IMR-90 (cell line): ENCODE results near the gene FNDC3B. TPM values are rescaled to one million over a fixed set of nuclear protein-coding genes. Genes with fewer than 3 reads are reported as not detected.

Source experiments
- ATAC-seq: fragments of 200-7000 bp; cut with Tn5 transposase; 2 replicates; pipeline ENCODE4 v1.9.1; 2020; ENCODE audit warnings: low read depth, mild to moderate bottlenecking, moderate library complexity
- BruUV-seq: library from RNA; stranded (reverse); fragments of 400-500 nt; replicated peaks from 2 replicates; lab custom pipeline; 2021; lab: Mats Ljungman, UMichigan
- CTCF ChIA-PET: fragments of 300-600 bp; formaldehyde crosslinking; extraction: SDS; loops from one replicate; lab custom pipeline; 2021; ENCODE audit warnings: antibody characterized with exemption; lab: Yijun Ruan, JAX
- POLR2A ChIA-PET: fragments of 300-600 bp; sonication (Branson Sonifier 250); formaldehyde crosslinking; loops from one replicate; lab custom pipeline; 2022; ENCODE audit warnings: antibody characterized with exemption; ENCODE audit not compliant: unreplicated experiment; lab: Charles Lee
- DNase-seq: peaks from one replicate; pipeline ENCODE4 v3.0.0; 2013
- H2AFZ ChIP-seq: replicated peaks from 2 replicates; pipeline ENCODE3; 2013; ENCODE audit warnings: low read length, mild to moderate bottlenecking; ENCODE audit not compliant: poor library complexity
- H2AK5ac ChIP-seq: 2 replicates; pipeline ENCODE4 v1.6.1; 2013; ENCODE audit warnings: low read depth, low read length, inconsistent platforms
- H2AK9ac ChIP-seq: replicated peaks from 2 replicates; pipeline ENCODE3; 2013; ENCODE audit warnings: mild to moderate bottlenecking, low read depth, low read length, moderate library complexity; ENCODE audit not compliant: poor library complexity
- H2BK120ac ChIP-seq: 2 replicates; pipeline ENCODE4 v1.6.1; 2013; ENCODE audit warnings: low read depth, low read length, inconsistent platforms
- H2BK15ac ChIP-seq: 3 replicates; pipeline ENCODE4 v1.6.1; 2013; ENCODE audit warnings: low read depth, low read length, inconsistent platforms
- H2BK20ac ChIP-seq: 2 replicates; pipeline ENCODE4 v1.6.1; 2013; ENCODE audit warnings: low read depth, mild to moderate bottlenecking, inconsistent platforms, low read length, moderate library complexity
- H2BK5ac ChIP-seq: 2 replicates; pipeline ENCODE4 v1.6.1; 2013; ENCODE audit warnings: mild to moderate bottlenecking, low read depth, low read length, inconsistent platforms; ENCODE audit not compliant: poor library complexity, severe bottlenecking
- H3K14ac ChIP-seq: replicated peaks from 2 replicates; pipeline ENCODE4 v1.6.1; 2013; ENCODE audit warnings: low read depth, low read length, inconsistent platforms
- H3K18ac ChIP-seq: 2 replicates; pipeline ENCODE4 v1.6.1; 2013; ENCODE audit warnings: low read depth, low read length, control low read depth
- H3K23ac ChIP-seq: 2 replicates; pipeline ENCODE4 v1.6.1; 2013; ENCODE audit warnings: low read depth, low read length, inconsistent platforms
- H3K27ac ChIP-seq: 2 replicates; pipeline ENCODE4 v1.5.1; 2013; ENCODE audit warnings: mild to moderate bottlenecking, control low read depth, low read length; ENCODE audit not compliant: insufficient read depth
- H3K27me3 ChIP-seq: 2 replicates; pipeline ENCODE4 v1.6.1; 2013; ENCODE audit warnings: low read length; ENCODE audit not compliant: control insufficient read depth, insufficient read depth
- H3K36me3 ChIP-seq: 2 replicates; pipeline ENCODE4 v1.6.1; 2013; ENCODE audit warnings: low read length, mixed read lengths; ENCODE audit not compliant: control insufficient read depth, insufficient read depth
- H3K4ac ChIP-seq: 2 replicates; pipeline ENCODE4 v1.6.1; 2013; ENCODE audit warnings: low read depth, low read length, inconsistent platforms
- H3K4me1 ChIP-seq: 2 replicates; pipeline ENCODE4 v1.6.1; 2013; ENCODE audit warnings: low read length, mixed read lengths; ENCODE audit not compliant: control insufficient read depth, insufficient read depth
- H3K4me2 ChIP-seq: 2 replicates; pipeline ENCODE4 v1.6.1; 2013; ENCODE audit warnings: low read depth, mild to moderate bottlenecking, control low read depth, low read length, moderate library complexity
- H3K4me3 ChIP-seq: 2 replicates; pipeline ENCODE4 v1.5.1; 2013; ENCODE audit warnings: low read depth, mild to moderate bottlenecking, control low read depth, low read length, moderate library complexity; ENCODE audit not compliant: insufficient read depth
- H3K56ac ChIP-seq: 2 replicates; pipeline ENCODE4 v1.6.1; 2013; ENCODE audit warnings: low read length, inconsistent platforms; ENCODE audit not compliant: insufficient read depth; ENCODE audit errors: extremely low read depth
- H3K79me1 ChIP-seq, 2 experiments: 2 replicates each; pipeline ENCODE4 v1.6.1; 2013; ENCODE audit warnings: low read length in 2 of 2, inconsistent platforms in 1 of 2, low read depth in 1 of 2
- H3K9ac ChIP-seq: 2 replicates; pipeline ENCODE4 v1.6.1; 2013; ENCODE audit warnings: low read depth, low read length, control low read depth
- H3K9me1 ChIP-seq: 2 replicates; pipeline ENCODE4 v1.6.1; 2013; ENCODE audit warnings: low read length, inconsistent platforms; ENCODE audit not compliant: insufficient read depth
- H3K9me3 ChIP-seq: 2 replicates; pipeline ENCODE4 v1.6.1; 2013; ENCODE audit warnings: low read length; ENCODE audit not compliant: control insufficient read depth, insufficient read depth
- H4K20me1 ChIP-seq: 2 replicates; pipeline ENCODE4 v1.6.1; 2013; ENCODE audit warnings: low read length, inconsistent platforms; ENCODE audit not compliant: insufficient read depth
- H4K5ac ChIP-seq: 2 replicates; pipeline ENCODE4 v1.6.1; 2013; ENCODE audit warnings: mild to moderate bottlenecking, low read depth, low read length, control low read depth
- H4K8ac ChIP-seq, 2 experiments: 2 replicates each; pipeline ENCODE4 v1.6.1; 2013; ENCODE audit warnings: low read depth in 2 of 2, low read length in 2 of 2, control low read depth in 1 of 2, inconsistent platforms in 1 of 2
- H4K91ac ChIP-seq: 2 replicates; pipeline ENCODE4 v1.6.1; 2013; ENCODE audit warnings: low read depth, low read length, inconsistent platforms; ENCODE audit not compliant: insufficient read depth
- BHLHE40 ChIP-seq: fragments of 150-350 bp; IDR thresholded peaks from 2 replicates; pipeline ENCODE4 v1.6.1; 2016; ENCODE audit warnings: mild to moderate bottlenecking, low read depth, low read length
- CEBPB ChIP-seq: IDR thresholded peaks from 2 replicates; pipeline ENCODE4 v1.6.1; 2012; ENCODE audit warnings: low read depth, low read length, improper control_type of control experiment
- FOS ChIP-seq: fragments of 150-350 bp; IDR thresholded peaks from 2 replicates; pipeline ENCODE4 v1.6.1; 2016; ENCODE audit warnings: low read depth, low read length
- MAFK ChIP-seq: IDR thresholded peaks from 2 replicates; pipeline ENCODE4 v1.6.1; 2012; ENCODE audit warnings: low read depth, low read length, improper control_type of control experiment
- MXI1 ChIP-seq: IDR thresholded peaks from 2 replicates; pipeline ENCODE4 v1.6.1; 2012; ENCODE audit warnings: low read depth, mild to moderate bottlenecking, low read length, moderate library complexity, borderline replicate concordance
- POLR2A ChIP-seq: IDR thresholded peaks from 2 replicates; pipeline ENCODE4 v1.6.1; 2012; ENCODE audit warnings: mild to moderate bottlenecking, low read depth, low read length
- RAD21 ChIP-seq: IDR thresholded peaks from 2 replicates; pipeline ENCODE4 v1.6.1; 2012; ENCODE audit warnings: low read length, improper control_type of control experiment
- RCOR1 ChIP-seq: IDR thresholded peaks from 2 replicates; pipeline ENCODE4 v1.6.1; 2012; ENCODE audit warnings: mild to moderate bottlenecking, low read length, improper control_type of control experiment; ENCODE audit not compliant: insufficient replicate concordance
- SMC3 ChIP-seq: fragments of 150-350 bp; IDR thresholded peaks from 2 replicates; pipeline ENCODE4 v1.6.1; 2016; ENCODE audit warnings: low read depth, mild to moderate bottlenecking, antibody characterized with exemption, low read length, moderate library complexity
- WGBS, 2 experiments: methylation state at CpG; one replicate each; pipeline versions ENCODE4 v1.1.5 to v1.1.7; 2013; ENCODE audit warnings: missing lambda C conversion rate in 2 of 2; ENCODE audit not compliant: insufficient read length in 1 of 2; ENCODE audit errors: extremely low coverage in 2 of 2; 5-methylcytosine and 5-hydroxymethylcytosine counted together
- dilution Hi-C: fragments of 300-500 bp; cut with HindIII; formaldehyde crosslinking; loops from one replicate; pipeline ENCODE4 v1.14.3; 2018; ENCODE audit warnings: low sequenced_read_pairs; ENCODE audit not compliant: unreplicated experiment
- in situ Hi-C: fragments of 300-500 bp; cut with MboI; formaldehyde crosslinking; loops from 3 replicates; pipeline ENCODE4 v1.14.3; 2019; ENCODE audit warnings: low sequenced_read_pairs, inconsistent platforms, mixed read lengths
- intact Hi-C: fragments of 100-400 bp; cut with micrococcal nuclease; formaldehyde crosslinking; loops from 2 replicates; pipeline ENCODE4 v1.10.0; 2022
- polyA plus RNA-seq, 3 experiments: library from polyadenylated mRNA; depleted of rRNA; stranded (reverse); fragments of >200 nt; gene quantifications; 2 replicates each; pipeline ENCODE4 v1.2.3, GENCODE V29; 2012; ENCODE audit warnings: low replicate concordance in 1 of 3
- total RNA-seq: library from RNA; depleted of rRNA; stranded (reverse); fragments of >200 nt; gene quantifications from 2 replicates; pipeline ENCODE4 v1.2.3, GENCODE V29; 2012
- TF ChIP-seq, protein P1 (sequence below): conservative IDR thresholded peaks from 2 replicates; pipeline ENCODE4 v1.5.1; 2012; ENCODE audit warnings: mild to moderate bottlenecking, low read depth, low read length, improper control_type of control experiment
- TF ChIP-seq, protein P2 (sequence below): fragments of 150-350 bp; IDR thresholded peaks from 2 replicates; pipeline ENCODE4 v1.6.1; 2017; ENCODE audit warnings: mild to moderate bottlenecking, antibody characterized with exemption, low read length, low read depth

FNDC3B gene
- total and polyA plus RNA-seq, 2 of the 4 experiments (the other 2 are of a cell fraction) = 23.9 to 150 TPM

GRCh38 chr3:172359231-172359630 is 319.9 kb downstream of the FNDC3B start:
- CTCF ChIA-PET = interaction anchor here (0.5 to 0.6 kb wide), 2 partner anchors 170 to 241 kb away, joined by 3 to 5 read pairs; no protein-coding TSS in a partner anchor
- Histone ChIP-seq H4K20me1 (peaks cover 41% of the 10 kb centered on the region), H3K4me2 (no peak overlapping the region), H3K4ac (no peak overlapping the region), H3K27me3 (no peaks in the 10 kb centered on the region), H2BK120ac (no peak overlapping the region), H4K8ac (no peak overlapping the region), H4K5ac (no peak overlapping the region), H3K56ac (no peak overlapping the region), H3K14ac (no peak overlapping the region), H2BK15ac (no peak overlapping the region), H4K91ac (no peak overlapping the region), H3K9ac (no peak overlapping the region), H3K23ac (no peak overlapping the region), H3K27ac (no peak overlapping the region), H3K18ac (no peak overlapping the region), H3K9me3 (no peaks in the 10 kb centered on the region), H3K36me3 (peaks cover 29% of the 10 kb centered on the region), H3K9me1 (peaks cover 14% of the 10 kb centered on the region), H2AK5ac (no peak overlapping the region), H3K4me1 (peaks cover 10% of the 10 kb centered on the region), H3K79me1 (peaks cover 39 to 66% of the 10 kb centered on the region in 2 experiments), H2BK20ac (no peak overlapping the region), H2BK5ac (no peak overlapping the region), H2AK9ac (no peak overlapping the region), H2AFZ (no peak overlapping the region), H3K4me3 (no peak overlapping the region)
- intact Hi-C loops (loop anchor here (5.0 kb wide), 1 partner anchor 118 kb away; no protein-coding TSS in a partner anchor), in situ Hi-C loops (no loop called here), dilution Hi-C loops (no loop called here)
- DNase-seq = no peak
- TF ChIP-seq POLR2A (no peak), FOS (no peak), SMC3 (no peak), BHLHE40 (no peak), RAD21 (no peak), MXI1 (no peak), MAFK (no peak), RCOR1 (no peak), CEBPB (no peak)
- TF ChIP-seq, protein P1, sequence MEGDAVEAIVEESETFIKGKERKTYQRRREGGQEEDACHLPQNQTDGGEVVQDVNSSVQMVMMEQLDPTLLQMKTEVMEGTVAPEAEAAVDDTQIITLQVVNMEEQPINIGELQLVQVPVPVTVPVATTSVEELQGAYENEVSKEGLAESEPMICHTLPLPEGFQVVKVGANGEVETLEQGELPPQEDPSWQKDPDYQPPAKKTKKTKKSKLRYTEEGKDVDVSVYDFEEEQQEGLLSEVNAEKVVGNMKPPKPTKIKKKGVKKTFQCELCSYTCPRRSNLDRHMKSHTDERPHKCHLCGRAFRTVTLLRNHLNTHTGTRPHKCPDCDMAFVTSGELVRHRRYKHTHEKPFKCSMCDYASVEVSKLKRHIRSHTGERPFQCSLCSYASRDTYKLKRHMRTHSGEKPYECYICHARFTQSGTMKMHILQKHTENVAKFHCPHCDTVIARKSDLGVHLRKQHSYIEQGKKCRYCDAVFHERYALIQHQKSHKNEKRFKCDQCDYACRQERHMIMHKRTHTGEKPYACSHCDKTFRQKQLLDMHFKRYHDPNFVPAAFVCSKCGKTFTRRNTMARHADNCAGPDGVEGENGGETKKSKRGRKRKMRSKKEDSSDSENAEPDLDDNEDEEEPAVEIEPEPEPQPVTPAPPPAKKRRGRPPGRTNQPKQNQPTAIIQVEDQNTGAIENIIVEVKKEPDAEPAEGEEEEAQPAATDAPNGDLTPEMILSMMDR = no peak
- TF ChIP-seq, protein P2, sequence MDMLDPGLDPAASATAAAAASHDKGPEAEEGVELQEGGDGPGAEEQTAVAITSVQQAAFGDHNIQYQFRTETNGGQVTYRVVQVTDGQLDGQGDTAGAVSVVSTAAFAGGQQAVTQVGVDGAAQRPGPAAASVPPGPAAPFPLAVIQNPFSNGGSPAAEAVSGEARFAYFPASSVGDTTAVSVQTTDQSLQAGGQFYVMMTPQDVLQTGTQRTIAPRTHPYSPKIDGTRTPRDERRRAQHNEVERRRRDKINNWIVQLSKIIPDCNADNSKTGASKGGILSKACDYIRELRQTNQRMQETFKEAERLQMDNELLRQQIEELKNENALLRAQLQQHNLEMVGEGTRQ = no peak
- ATAC-seq = no peak
- POLR2A ChIA-PET = no interaction called here
- WGBS, 2 experiments = no CpG with 5 or more reads among the region's 1 CpG
- BruUV-seq = no TSS peak
